Inferior parietal cortex (tissue), 1 donor: ENCODE data around the gene GAS2L1.

Experiments
- DNase-seq: peaks from one replicate; pipeline ENCODE4 v3.0.0-alpha.2; 2016; ENCODE audit errors: extremely low spot score

GAS2L1 gene

GRCh38 chr22:29275819-29276565 is 30.5 kb upstream of the GAS2L1 start:
- no peak for DNase-seq

GRCh38 chr22:29277927-29278326 is 28.5 kb upstream of the GAS2L1 start:
- no peak for DNase-seq

DNA sequence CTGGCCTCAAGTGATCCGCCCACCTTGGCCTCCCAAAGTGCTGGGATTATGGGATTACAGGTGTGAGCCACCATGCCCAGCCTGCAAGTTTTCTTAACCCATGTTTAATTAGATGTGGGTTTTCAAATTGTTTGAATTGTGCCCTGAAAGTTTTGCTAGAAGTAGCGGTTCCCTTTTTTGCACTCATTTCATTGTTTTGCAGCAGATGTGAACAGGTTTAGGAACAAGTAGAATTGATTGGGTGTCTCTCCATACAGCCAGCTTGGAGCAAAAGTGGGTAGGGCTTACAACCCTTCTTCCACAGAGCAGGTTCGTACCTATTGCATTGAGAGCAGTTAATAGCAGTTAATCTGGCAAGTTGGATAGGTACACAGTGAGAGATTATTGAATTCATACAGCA is 22.3 kb upstream of the GAS2L1 start:
- DNase-seq: no peak

GRCh38 chr22:29288837-29289236 is 17.6 kb upstream of the GAS2L1 start:
- no peak for DNase-seq

DNA sequence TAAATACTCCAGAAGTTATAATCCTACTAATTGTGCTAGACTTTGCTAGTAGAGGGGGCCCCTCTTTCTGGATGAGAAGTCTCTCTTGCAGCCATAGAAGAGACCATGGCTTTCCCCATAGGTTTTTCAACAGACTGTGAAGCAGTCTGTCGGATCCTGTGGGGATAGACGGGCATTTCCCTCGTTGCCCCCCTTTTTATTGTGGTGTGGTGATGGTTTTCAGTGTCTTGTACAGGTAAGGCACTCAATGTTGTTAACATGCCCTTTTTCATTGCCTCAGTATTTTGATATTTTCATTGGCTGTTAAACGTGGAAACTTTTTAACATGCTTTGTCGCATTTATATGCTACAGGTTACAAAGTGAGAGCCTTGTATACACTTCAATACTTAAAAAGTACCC is 16.4 kb upstream of the GAS2L1 start:
- DNase-seq: no peak

GRCh38 chr22:29291215-29291614 is 15.2 kb upstream of the GAS2L1 start:
- DNase-seq: no peak

DNA sequence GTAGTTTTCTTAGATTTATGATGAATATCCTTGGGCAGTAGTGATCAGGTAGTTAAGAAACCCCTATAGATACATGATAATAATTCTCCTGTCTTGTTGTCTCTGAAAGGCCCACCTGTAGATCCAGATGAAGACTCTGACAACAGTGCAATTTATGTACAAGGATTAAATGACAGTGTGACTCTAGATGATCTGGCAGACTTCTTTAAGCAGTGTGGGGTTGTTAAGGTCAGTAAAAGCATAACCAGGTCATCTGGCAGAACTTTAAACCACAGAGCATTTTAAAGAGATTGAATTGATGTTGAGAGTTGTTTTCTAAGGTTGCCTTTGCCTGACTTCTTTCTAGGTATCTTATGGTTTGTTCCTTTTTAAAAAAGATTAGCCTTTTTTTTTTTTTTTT is 14.1 kb upstream of the GAS2L1 start:
- DNase-seq: no peak

- no peak for DNase-seq
These were observed 7.8 kb upstream of the GAS2L1 start for GRCh38 chr22:29298641-29299040.

- no peak for DNase-seq
These were observed 7.1 kb upstream of the GAS2L1 start for GRCh38 chr22:29299136-29299900.

GRCh38 chr22:29300467-29300806 is 6.0 kb upstream of the GAS2L1 start:
- no peak for DNase-seq

DNA sequence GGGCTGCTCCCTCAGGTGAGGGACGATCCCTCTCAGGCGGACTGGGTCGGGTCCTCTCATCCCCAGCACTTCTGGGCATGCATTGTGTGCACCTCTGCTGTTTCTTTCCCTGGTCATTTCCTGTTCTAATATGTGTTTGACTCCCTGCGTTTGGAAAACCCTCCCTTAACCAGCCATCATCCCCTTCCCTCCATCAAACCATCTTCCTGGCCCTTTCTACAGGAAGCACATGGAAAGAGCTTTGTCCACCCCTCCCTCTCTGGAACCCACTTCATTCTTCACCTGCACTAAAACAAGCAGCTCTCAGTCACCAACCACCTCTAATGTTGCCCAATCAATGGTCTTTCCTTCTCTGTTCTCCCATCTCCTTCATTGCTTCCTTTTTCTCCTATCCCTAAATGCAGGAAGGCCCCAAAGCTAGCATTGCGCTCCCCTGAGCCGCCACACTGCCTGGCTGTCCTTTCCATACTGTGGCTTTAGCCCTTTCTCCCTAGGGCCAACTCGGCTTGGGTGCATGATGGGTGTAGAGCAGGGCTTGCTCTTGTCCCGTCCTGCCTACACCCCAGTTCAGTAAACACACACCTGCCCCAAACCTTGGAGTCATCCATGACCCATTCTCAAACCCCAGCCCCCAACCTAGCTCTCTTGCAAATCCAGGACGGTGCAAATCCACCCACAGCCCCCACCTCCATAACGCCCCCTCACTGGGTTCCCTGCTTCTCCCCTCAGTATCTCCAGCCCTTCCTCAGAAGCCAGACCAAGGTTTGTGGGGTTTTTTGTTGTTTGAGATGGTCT is 5.4 kb upstream of the GAS2L1 start:
- DNase-seq: no peak

DNA sequence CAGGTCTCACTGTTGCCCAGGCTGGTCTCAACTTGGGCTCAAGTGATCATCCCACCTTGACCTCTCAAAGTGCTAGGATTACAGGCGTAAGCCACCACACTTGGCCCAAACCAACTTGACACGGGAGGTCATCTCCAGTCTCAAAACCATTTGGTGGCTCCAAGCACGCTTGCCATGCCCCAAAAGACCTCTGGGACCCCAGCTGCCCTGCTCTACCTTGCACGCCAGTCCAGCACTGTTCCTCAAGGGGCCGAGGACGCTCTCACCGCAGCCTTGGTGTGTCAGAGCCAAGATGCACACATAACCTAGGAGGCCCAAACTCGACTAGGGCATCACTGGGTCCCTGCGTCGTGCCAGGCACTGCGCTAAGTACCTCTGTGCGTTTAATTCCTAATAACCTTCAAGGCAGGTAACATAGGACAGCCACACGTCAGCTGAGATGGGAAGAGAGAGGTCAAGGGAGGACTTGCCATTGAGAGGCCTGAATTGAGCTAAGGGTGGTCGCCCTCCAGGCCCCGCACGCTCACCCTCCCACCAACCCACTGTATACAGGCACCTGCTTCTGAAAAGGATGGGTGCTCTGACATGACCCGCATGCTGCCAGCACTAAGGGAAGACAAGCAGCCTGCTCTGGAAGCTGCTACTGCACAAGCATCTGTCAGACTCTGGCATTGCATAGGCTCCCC is 4.6 kb upstream of the GAS2L1 start:
- no peak for DNase-seq

- no peak for DNase-seq
These were observed 4.1 kb upstream of the GAS2L1 start for GRCh38 chr22:29302402-29302680.

- DNase-seq: no peak
These were observed 3.6 kb upstream of the GAS2L1 start for GRCh38 chr22:29302681-29303465.

DNA sequence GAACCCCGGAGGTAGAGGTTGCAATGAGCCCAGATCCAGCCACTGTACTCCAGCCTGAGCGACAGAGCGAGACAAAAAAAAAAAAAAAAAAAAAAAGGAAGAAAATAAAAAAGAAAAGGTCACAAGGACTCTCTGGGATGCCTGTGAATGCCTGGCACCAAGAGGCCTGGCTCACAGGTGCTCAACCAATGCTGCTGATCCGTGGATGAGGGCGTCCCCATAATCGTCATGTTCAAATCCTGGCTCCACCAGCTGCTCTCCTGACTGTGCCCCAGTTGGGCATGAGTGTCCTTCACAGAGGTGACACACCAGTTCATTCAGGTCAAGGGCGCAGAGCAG is 645 bp upstream of the GAS2L1 start:
- no peak for DNase-seq

DNA sequence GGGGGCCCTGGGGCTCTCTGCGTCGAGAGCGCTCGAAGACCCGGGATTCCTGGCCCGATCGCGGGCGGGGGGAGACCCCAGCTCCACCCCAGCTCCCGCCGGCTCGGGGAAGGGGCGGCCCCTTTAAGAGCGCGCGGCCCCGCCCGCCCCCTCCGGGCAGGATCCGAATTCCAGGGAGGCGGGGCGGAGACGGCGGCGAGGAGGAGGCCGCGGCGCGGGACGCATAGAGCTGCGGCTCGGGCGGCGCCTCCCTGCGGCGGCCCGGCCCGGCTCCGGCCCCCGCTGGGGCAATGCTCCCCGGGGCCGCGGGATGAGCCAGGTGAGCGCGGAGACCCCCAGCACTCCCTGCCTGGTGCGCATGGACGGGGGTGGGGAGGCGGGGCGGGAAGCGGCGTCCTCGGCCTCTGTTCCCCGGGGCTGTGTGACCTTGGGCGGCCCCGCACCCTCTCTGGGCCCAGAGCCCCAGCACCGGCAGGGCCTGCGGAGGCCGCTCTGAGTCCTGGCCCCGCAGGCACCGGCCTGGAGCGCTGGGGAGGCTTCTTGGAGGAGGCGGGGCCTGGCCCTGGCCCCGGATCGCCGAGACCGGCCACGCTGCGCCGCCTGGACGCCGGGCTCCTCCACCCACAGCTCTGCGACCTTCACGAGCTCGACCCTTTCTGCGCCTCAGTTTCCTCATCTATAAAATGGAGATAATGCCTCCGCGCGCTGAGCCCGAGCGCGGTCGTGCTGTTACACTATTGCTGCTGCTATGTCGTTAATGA is 565 bp downstream of the GAS2L1 start:
- DNase-seq: peak; percentile 68

DNA sequence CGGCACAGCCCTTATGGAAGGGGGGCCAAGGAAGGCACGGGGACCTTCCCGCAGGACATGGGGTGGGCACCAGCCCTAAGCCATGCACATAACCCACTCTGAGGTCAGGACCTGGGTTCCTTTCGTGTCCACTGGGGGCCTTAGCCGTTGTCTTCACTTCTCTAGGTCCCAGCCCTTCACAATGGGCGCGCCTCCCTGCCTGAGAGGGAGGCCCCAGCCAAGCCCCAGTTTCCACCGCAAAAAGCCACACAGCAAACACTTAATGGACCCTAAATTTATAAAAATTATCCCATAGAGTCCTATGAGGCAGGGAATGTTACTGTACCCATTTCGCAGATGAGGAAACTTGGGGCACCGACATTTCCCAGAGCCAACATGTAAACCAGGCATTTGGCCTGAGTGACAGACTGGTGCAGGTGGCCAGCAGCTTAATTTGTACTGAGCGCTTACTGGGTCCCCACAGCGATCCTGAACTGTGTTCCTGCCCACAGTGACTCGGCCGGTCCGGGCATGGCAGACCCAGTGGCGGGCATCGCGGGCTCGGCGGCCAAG is 1.2 kb downstream of the GAS2L1 start:
- no peak for DNase-seq

DNA sequence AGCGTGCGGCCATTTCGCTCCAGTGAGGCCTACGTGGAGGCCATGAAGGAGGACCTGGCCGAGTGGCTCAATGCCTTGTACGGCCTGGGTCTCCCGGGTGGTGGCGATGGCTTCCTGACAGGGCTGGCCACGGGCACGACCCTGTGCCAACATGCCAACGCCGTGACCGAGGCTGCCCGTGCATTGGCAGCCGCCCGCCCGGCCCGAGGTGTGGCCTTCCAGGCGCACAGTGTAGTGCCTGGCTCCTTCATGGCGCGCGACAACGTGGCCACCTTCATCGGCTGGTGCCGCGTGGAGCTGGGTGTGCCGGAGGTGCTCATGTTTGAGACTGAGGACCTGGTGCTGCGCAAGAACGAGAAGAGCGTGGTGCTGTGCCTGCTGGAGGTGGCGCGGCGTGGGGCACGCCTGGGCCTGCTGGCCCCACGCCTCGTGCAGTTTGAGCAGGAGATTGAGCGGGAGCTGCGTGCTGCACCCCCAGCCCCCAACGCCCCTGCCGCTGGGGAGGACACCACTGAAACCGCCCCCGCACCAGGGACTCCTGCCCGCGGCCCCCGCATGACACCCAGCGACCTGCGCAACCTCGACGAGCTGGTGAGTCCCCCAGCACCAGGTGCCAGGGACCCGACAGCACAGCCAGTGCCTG is 1.8 kb downstream of the GAS2L1 start:
- no peak for DNase-seq

GRCh38 chr22:29308791-29309262 is 2.4 kb downstream of the GAS2L1 start:
- DNase-seq: no peak
